SU-DHL-6 (cell line): ENCODE results near the gene FIGN.

Experiments
- H2AFZ ChIP-seq: fragments of 200-600 bp; sonication (generic); 2 replicates; pipeline ENCODE4 v1.6.1; 2014; ENCODE audit warnings: low read depth, mild to moderate bottlenecking, moderate library complexity, mixed read lengths, antibody characterized with exemption, low read length; ENCODE audit not compliant: severe bottlenecking
- H3F3A ChIP-seq: fragments of 200-600 bp; shearing (Covaris generic); 2 replicates; pipeline ENCODE4 v1.6.0; 2016; ENCODE audit warnings: antibody characterized with exemption, mild to moderate bottlenecking; ENCODE audit not compliant: insufficient read depth
- H3K27ac ChIP-seq: fragments of 200-600 bp; sonication (generic); 2 replicates; pipeline ENCODE4 v1.5.1; 2016; ENCODE audit warnings: low read depth, mild to moderate bottlenecking, low read length, moderate library complexity, mixed read lengths
- H3K27me3 ChIP-seq: fragments of 200-600 bp; sonication (generic), shearing (Covaris generic); 2 replicates; pipeline ENCODE4 v1.6.0; 2014; ENCODE audit warnings: mild to moderate bottlenecking, low read length
- H3K36me3 ChIP-seq: fragments of 200-600 bp; sonication (generic); 2 replicates; pipeline ENCODE4 v1.6.1; 2014; ENCODE audit warnings: mild to moderate bottlenecking, low read length, mixed read lengths
- H3K4me2 ChIP-seq: fragments of 300-600, 200-600 bp; shearing (Covaris generic), sonication (generic); 2 replicates; pipeline ENCODE4 v1.6.0; 2014; ENCODE audit warnings: low read length, low read depth, mild to moderate bottlenecking; ENCODE audit not compliant: poor library complexity, severe bottlenecking
- H3K4me3 ChIP-seq: fragments of 200-600 bp; sonication (generic); 2 replicates; pipeline ENCODE4 v1.5.1; 2014; ENCODE audit warnings: antibody characterized with exemption, low read length, mild to moderate bottlenecking, mixed read lengths; ENCODE audit not compliant: insufficient read depth, poor library complexity, severe bottlenecking
- H3K79me2 ChIP-seq: fragments of 200-600 bp; sonication (generic); 2 replicates; pipeline ENCODE4 v1.6.1; 2014; ENCODE audit warnings: mild to moderate bottlenecking, low read length, moderate library complexity; ENCODE audit not compliant: insufficient read depth
- H3K9ac ChIP-seq: fragments of 200-600 bp; sonication (generic); 2 replicates; pipeline ENCODE4 v1.7.0; 2014; ENCODE audit warnings: mild to moderate bottlenecking, low read length
- H3K9me2 ChIP-seq: fragments of 200-600 bp; sonication (generic); replicated peaks from 2 replicates; pipeline ENCODE4 v1.6.1; 2014; ENCODE audit warnings: low read length; ENCODE audit not compliant: insufficient read depth
- H3K9me3 ChIP-seq: fragments of 200-600 bp; sonication (generic); 2 replicates; pipeline ENCODE4 v1.6.1; 2014; ENCODE audit warnings: low read length, mixed read lengths; ENCODE audit not compliant: insufficient read depth
- H4K20me1 ChIP-seq: fragments of 200-600 bp; sonication (generic); 2 replicates; pipeline ENCODE4 v1.6.1; 2014; ENCODE audit warnings: low read depth, mild to moderate bottlenecking, antibody characterized with exemption, low read length, moderate library complexity, mixed read lengths
- CTCF ChIP-seq: fragments of 200-600 bp; sonication (generic); IDR thresholded peaks from one replicate; pipeline ENCODE4 v1.5.1; 2017; ENCODE audit warnings: antibody characterized with exemption, mild to moderate bottlenecking, low read length, moderate library complexity; ENCODE audit not compliant: insufficient read depth, poor library complexity, severe bottlenecking
- EZH2phosphoT487 ChIP-seq: fragments of 200-600 bp; sonication (generic), shearing (Covaris generic); conservative IDR thresholded peaks from 2 replicates; pipeline ENCODE4 v1.6.1; 2018; ENCODE audit warnings: mild to moderate bottlenecking, antibody characterized with exemption, low read length, moderate library complexity, mixed read lengths

The FIGN gene

GRCh38 chr2:163556511-163556910 lies 179.3 kb downstream of the FIGN start:
- TF ChIP-seq CTCF (no peak), EZH2phosphoT487 (no peak)
- Histone ChIP-seq H3K27ac (no peak overlapping the region), H3K27me3 (no peaks in the 10 kb centered on the region), H3K4me3 (no peak overlapping the region), H2AFZ (no peak overlapping the region), H4K20me1 (no peaks in the 10 kb centered on the region), H3K79me2 (no peaks in the 10 kb centered on the region), H3F3A (no peaks in the 10 kb centered on the region), H3K9ac (no peak overlapping the region), H3K9me2 (no peaks in the 10 kb centered on the region), H3K4me2 (no peak overlapping the region), H3K9me3 (no peaks in the 10 kb centered on the region), H3K36me3 (no peaks in the 10 kb centered on the region)

GRCh38 chr2:163554864-163555263 lies 180.9 kb downstream of the FIGN start:
- no peak overlapping the region for H3K27ac ChIP-seq
- no peak overlapping the region for H3K4me2 ChIP-seq
- no peaks in the 10 kb centered on the region for H3K27me3 ChIP-seq
- no peaks in the 10 kb centered on the region for H3K9me3 ChIP-seq
- H3K4me3 ChIP-seq: no peak overlapping the region
- H2AFZ ChIP-seq: no peak overlapping the region
- no peak overlapping the region for H3K9ac ChIP-seq
- H3K79me2 ChIP-seq: no peaks in the 10 kb centered on the region
- no peaks in the 10 kb centered on the region for H4K20me1 ChIP-seq
- H3K36me3 ChIP-seq: no peaks in the 10 kb centered on the region
- no peaks in the 10 kb centered on the region for H3K9me2 ChIP-seq
- TF ChIP-seq CTCF: no peak
- no peak for TF ChIP-seq EZH2phosphoT487
- no peaks in the 10 kb centered on the region for H3F3A ChIP-seq

GRCh38 chr2:163553601-163554000 lies 182.2 kb downstream of the FIGN start:
- no peaks in the 10 kb centered on the region for H3K79me2 ChIP-seq
- no peak overlapping the region for H3K4me3 ChIP-seq
- no peak overlapping the region for H2AFZ ChIP-seq
- no peaks in the 10 kb centered on the region for H3K9me2 ChIP-seq
- H3F3A ChIP-seq: no peaks in the 10 kb centered on the region
- H4K20me1 ChIP-seq: no peaks in the 10 kb centered on the region
- H3K27me3 ChIP-seq: no peaks in the 10 kb centered on the region
- no peak overlapping the region for H3K4me2 ChIP-seq
- TF ChIP-seq EZH2phosphoT487 (no peak), CTCF (no peak)
- no peaks in the 10 kb centered on the region for H3K36me3 ChIP-seq
- no peak overlapping the region for H3K27ac ChIP-seq
- H3K9ac ChIP-seq: no peak overlapping the region
- no peaks in the 10 kb centered on the region for H3K9me3 ChIP-seq

GRCh38 chr2:163552758-163553157 lies 183.1 kb downstream of the FIGN start:
- no peak for TF ChIP-seq CTCF
- TF ChIP-seq EZH2phosphoT487: no peak
- Histone ChIP-seq H3K4me2 (no peak overlapping the region), H3K9me2 (no peaks in the 10 kb centered on the region), H4K20me1 (no peaks in the 10 kb centered on the region), H3K27me3 (no peaks in the 10 kb centered on the region), H3K9me3 (no peaks in the 10 kb centered on the region), H3K36me3 (no peaks in the 10 kb centered on the region), H3K27ac (no peak overlapping the region), H3K4me3 (no peak overlapping the region), H3F3A (no peaks in the 10 kb centered on the region), H3K9ac (no peak overlapping the region), H3K79me2 (no peaks in the 10 kb centered on the region), H2AFZ (no peak overlapping the region)
